Uterus (tissue), 2 donors: ENCODE measurements around the gene CLMN.

Source experiments
- CTCF ChIP-seq, 4 experiments: fragments of 200-600 bp in 2 of 4; fragments of 450-650 bp in 2 of 4; sonication (generic) in 2 of 4; IDR thresholded peaks; one replicate each; pipeline ENCODE4 v1.5.1; 2016 to 2019; ENCODE audit warnings: antibody characterized with exemption in 4 of 4, mild to moderate bottlenecking in 2 of 4, moderate library complexity in 1 of 4
- POLR2A ChIP-seq, 2 donors: fragments of 450-650 bp; IDR thresholded peaks; one replicate each; pipeline ENCODE4 v1.6.1; 2016; ENCODE audit warnings: antibody characterized with exemption in 2 of 2, mild to moderate bottlenecking in 1 of 2, moderate library complexity in 1 of 2

GRCh38 chr14:95315156-95315555 is 4.6 kb downstream of the CLMN start:
- TF ChIP-seq CTCF (IDR thresholded peaks at IDR 0.05) (no peak), POLR2A (IDR thresholded peaks at IDR 0.05) (no peak)
